ENCODE measurements around the gene SLC7A7. TPM values are rescaled to one million over a fixed set of nuclear protein-coding genes. Genes with fewer than 3 reads are reported as not detected.
A peak's percentile ranks its signal among the peaks of the same experiment; 100 is the strongest.

The SLC7A7 gene
- total and polyA plus RNA-seq, 4 donors: 28.0 to 113 (median 48.2) TPM

DNA sequence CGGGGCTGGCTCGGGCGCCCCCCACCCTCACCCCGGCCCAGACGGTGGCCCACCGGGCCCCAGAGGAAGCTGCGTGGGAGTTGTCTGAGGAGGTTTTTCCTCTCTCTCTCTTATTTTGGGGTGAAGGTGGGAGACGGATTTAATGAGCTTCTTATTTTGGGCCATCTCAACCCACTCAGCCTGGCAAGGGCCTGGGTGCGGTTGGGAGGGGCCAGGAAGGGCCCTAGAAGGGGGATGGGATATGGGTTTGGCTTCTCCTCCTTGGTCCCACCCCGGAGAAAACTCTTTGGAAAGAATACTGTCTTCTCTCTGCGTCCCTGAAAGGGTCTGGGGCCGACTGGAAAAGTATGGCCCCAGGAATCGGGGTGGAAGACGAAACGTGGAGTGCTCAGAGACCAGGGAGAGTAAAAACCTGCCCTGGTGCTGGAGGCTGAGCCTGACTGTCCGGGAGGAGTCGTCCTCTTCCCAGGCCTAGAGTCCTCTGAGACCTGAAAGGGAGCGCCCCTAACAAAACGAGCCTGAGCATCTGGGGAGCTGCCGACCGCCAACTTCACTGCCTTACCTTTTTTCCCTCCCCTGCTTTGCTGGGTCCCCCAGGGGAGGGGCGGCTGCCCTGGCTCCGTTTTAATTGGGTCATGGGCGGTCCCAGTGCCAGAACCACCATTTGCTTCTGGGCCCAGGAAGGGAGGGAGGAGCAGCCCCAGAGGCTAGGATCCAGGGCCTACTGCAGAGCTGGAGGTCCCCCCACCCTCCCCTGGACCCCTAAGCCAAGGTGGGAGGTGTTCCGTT lies 22.7 kb upstream of the SLC7A7 start:
- Histone ChIP-seq H3K9ac (ENCODE audit: insufficient read depth in 1 of 2, low read length in 2 of 2) (peak overlapping the region; percentile 90 to 99), H3K27me3 (ENCODE audit: control insufficient read depth in 3 of 3, insufficient read depth in 3 of 3, low read length in 2 of 3) (no peaks in the 10 kb centered on the region), H3K4me3 (peak overlapping the region; percentile 74), H3K4me1 (ENCODE audit: control insufficient read depth in 5 of 5, insufficient read depth in 5 of 5, low read length in 5 of 5) (peaks cover 0 to 27% (median 17%) of the 10 kb centered on the region in 5 donors), H3K27ac (ENCODE audit: low read depth in 1 of 2, low read length in 1 of 2) (peak overlapping the region; percentile 76 to 89), H3K9me3 (ENCODE audit: control insufficient read depth in 4 of 4, insufficient read depth in 3 of 4, low read length in 3 of 4) (peaks cover 0 to 4% (median 0%) of the 10 kb centered on the region in 4 donors), H3K36me3 (ENCODE audit: control insufficient read depth in 4 of 4, insufficient read depth in 4 of 4, low read length in 4 of 4) (peaks cover 4 to 33% (median 27%) of the 10 kb centered on the region in 4 donors)
- ATAC-seq (ENCODE audit: insufficient read depth, low FRiP score): peak; percentile 16
- TF ChIP-seq CTCF (IDR thresholded peaks at IDR 0.05; ENCODE audit: control extremely low read depth, extremely low read depth): no peak
- peak; percentile 47 to 75 (median 67) for DNase-seq
- 28 to 33% methylated on average over 25 of the region's 25 CpGs for WGBS, 2 donors

GRCh38 chr14:22837114-22837749 lies 22.0 kb upstream of the SLC7A7 start:
- 2 to 3% methylated on average over 57 of the region's 57 CpGs for WGBS, 2 donors
- no peak for TF ChIP-seq CTCF (IDR thresholded peaks at IDR 0.05; ENCODE audit: control extremely low read depth, extremely low read depth)
- Histone ChIP-seq H3K9ac (ENCODE audit: insufficient read depth in 1 of 2, low read length in 2 of 2) (peak overlapping the region; percentile 95 to 99), H3K4me3 (peak overlapping the region; percentile 74), H3K4me1 (ENCODE audit: control insufficient read depth in 5 of 5, insufficient read depth in 5 of 5, low read length in 5 of 5) (peaks cover 0 to 27% (median 17%) of the 10 kb centered on the region in 5 donors), H3K36me3 (ENCODE audit: control insufficient read depth in 4 of 4, insufficient read depth in 4 of 4, low read length in 4 of 4) (peaks cover 4 to 27% (median 19%) of the 10 kb centered on the region in 4 donors), H3K27ac (ENCODE audit: low read depth in 1 of 2, low read length in 1 of 2) (peak overlapping the region; percentile 76 to 89), H3K27me3 (ENCODE audit: control insufficient read depth in 3 of 3, insufficient read depth in 3 of 3, low read length in 2 of 3) (no peaks in the 10 kb centered on the region), H3K9me3 (ENCODE audit: control insufficient read depth in 4 of 4, insufficient read depth in 3 of 4, low read length in 3 of 4) (peaks cover 0 to 2% (median 0%) of the 10 kb centered on the region in 4 donors)
- peak; percentile 43 for ATAC-seq (ENCODE audit: insufficient read depth, low FRiP score)
- DNase-seq: peak; percentile 70 to 78 (median 77)

GRCh38 chr14:22836301-22837113 lies 21.3 kb upstream of the SLC7A7 start, which contains the start of gene MMP14:
MMP14 (plus strand) TSS chr14:22836585; CDS start chr14:22836818, 233 bp downstream.
- H3K4me1 ChIP-seq (ENCODE audit: control insufficient read depth in 5 of 5, insufficient read depth in 5 of 5, low read length in 5 of 5): peaks cover 0 to 27% (median 17%) of the 10 kb centered on the region in 5 donors
- peak; percentile 52 for ATAC-seq (ENCODE audit: insufficient read depth, low FRiP score)
- DNase-seq: peak; percentile 94 to 97 (median 97)

More at GRCh38 chr14:22836301-22837113, 21.3 kb upstream of the SLC7A7 start, which contains the start of gene MMP14:
- peak within 1 kb of the TSS; percentile 76 to 89 for H3K27ac ChIP-seq (ENCODE audit: low read depth in 1 of 2, low read length in 1 of 2)
- WGBS, 2 donors: 5% methylated on average over 44 to 46 of the region's 46 CpGs
- H3K27me3 ChIP-seq (ENCODE audit: control insufficient read depth in 3 of 3, insufficient read depth in 3 of 3, low read length in 2 of 3): no peaks in the 10 kb centered on the region
- no peak for TF ChIP-seq CTCF (IDR thresholded peaks at IDR 0.05; ENCODE audit: control extremely low read depth, extremely low read depth)
- H3K36me3 ChIP-seq (ENCODE audit: control insufficient read depth in 4 of 4, insufficient read depth in 4 of 4, low read length in 4 of 4): peaks cover 4 to 19% (median 13%) of the 10 kb centered on the region in 4 donors
- H3K4me3 ChIP-seq: peak within 1 kb of the TSS; percentile 74
- H3K9me3 ChIP-seq (ENCODE audit: control insufficient read depth in 4 of 4, insufficient read depth in 3 of 4, low read length in 3 of 4): peaks cover 0 to 2% (median 0%) of the 10 kb centered on the region in 4 donors
- H3K9ac ChIP-seq (ENCODE audit: insufficient read depth in 1 of 2, low read length in 2 of 2): peak within 1 kb of the TSS; percentile 95 to 99

Measured in lung (tissue), 12 donors.